Fibroblast of lung (primary cell): ENCODE measurements around the gene CFAP65.

Source experiments
- EZH2 ChIP-seq: IDR thresholded peaks from 2 replicates; pipeline ENCODE4 v1.5.1; 2012; ENCODE audit warnings: low read length, control low read depth, mild to moderate bottlenecking; ENCODE audit errors: missing control alignments
- TF ChIP-seq, protein P1 (sequence below), 2 donors: IDR thresholded peaks in 1 of 2; conservative IDR thresholded peaks in 1 of 2; 1 replicate in 1 of 2; 2 replicates in 1 of 2; pipeline ENCODE4 v1.5.1; 2011 to 2012; ENCODE audit warnings: low read length in 2 of 2, control low read depth in 1 of 2, inconsistent platforms in 1 of 2, low read depth in 1 of 2, mild to moderate bottlenecking in 1 of 2

GRCh38 chr2:219065484-219065883, 24.2 kb upstream of the CFAP65 start:
- TF ChIP-seq, protein P1, sequence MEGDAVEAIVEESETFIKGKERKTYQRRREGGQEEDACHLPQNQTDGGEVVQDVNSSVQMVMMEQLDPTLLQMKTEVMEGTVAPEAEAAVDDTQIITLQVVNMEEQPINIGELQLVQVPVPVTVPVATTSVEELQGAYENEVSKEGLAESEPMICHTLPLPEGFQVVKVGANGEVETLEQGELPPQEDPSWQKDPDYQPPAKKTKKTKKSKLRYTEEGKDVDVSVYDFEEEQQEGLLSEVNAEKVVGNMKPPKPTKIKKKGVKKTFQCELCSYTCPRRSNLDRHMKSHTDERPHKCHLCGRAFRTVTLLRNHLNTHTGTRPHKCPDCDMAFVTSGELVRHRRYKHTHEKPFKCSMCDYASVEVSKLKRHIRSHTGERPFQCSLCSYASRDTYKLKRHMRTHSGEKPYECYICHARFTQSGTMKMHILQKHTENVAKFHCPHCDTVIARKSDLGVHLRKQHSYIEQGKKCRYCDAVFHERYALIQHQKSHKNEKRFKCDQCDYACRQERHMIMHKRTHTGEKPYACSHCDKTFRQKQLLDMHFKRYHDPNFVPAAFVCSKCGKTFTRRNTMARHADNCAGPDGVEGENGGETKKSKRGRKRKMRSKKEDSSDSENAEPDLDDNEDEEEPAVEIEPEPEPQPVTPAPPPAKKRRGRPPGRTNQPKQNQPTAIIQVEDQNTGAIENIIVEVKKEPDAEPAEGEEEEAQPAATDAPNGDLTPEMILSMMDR (conservative IDR thresholded peaks at IDR 0.05 in 1 of 2, IDR thresholded peaks at IDR 0.05 in 1 of 2; ENCODE audit: low read depth in 1 of 2, low read length in 2 of 2) = no peak
- TF ChIP-seq EZH2 = no peak
